ENCODE results near the gene C12orf42.

DNA sequence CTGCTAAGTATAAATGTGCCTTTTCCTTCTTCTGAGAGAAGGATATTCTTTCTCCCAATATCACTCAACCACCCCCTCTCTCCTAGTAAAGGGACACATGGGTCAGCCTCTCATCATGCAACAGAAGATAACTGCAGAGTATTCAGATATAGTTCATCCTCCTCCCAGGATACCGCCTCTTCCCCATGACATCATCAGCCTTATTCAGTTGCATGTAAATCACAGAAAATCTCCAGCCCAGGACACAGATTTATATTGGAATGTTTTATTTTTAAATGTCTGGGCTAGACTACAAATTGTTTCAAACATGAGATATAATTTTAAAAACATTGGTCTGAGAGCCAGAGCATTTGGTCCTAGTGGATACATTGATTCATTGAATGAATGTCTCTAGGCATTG is 178.5 kb downstream of the C12orf42 start:
- TF ChIP-seq, protein P1, sequence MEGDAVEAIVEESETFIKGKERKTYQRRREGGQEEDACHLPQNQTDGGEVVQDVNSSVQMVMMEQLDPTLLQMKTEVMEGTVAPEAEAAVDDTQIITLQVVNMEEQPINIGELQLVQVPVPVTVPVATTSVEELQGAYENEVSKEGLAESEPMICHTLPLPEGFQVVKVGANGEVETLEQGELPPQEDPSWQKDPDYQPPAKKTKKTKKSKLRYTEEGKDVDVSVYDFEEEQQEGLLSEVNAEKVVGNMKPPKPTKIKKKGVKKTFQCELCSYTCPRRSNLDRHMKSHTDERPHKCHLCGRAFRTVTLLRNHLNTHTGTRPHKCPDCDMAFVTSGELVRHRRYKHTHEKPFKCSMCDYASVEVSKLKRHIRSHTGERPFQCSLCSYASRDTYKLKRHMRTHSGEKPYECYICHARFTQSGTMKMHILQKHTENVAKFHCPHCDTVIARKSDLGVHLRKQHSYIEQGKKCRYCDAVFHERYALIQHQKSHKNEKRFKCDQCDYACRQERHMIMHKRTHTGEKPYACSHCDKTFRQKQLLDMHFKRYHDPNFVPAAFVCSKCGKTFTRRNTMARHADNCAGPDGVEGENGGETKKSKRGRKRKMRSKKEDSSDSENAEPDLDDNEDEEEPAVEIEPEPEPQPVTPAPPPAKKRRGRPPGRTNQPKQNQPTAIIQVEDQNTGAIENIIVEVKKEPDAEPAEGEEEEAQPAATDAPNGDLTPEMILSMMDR (IDR thresholded peaks at IDR 0.05), result no peak
- TF ChIP-seq POLR2A (IDR thresholded peaks at IDR 0.05), result no peak
- TF ChIP-seq EP300 (IDR thresholded peaks at IDR 0.05), result no peak
